ENCODE data around the gene ALPL. TPM values are rescaled to one million over a fixed set of nuclear protein-coding genes. Genes with fewer than 3 reads are reported as not detected.

The ALPL gene
- total RNA-seq, 1 experiment from 2014 or later = 140 TPM

GRCh38 chr1:21605964-21606705 is 96.9 kb downstream of the ALPL start:
- no peak for TF ChIP-seq IRF1 (CRISPR knock-in tag; IDR thresholded peaks at IDR 0.05)
- POLR2A ChIA-PET = interaction anchor here (0.5 to 0.9 kb wide), 2 partner anchors 29 to 409 kb away, joined by 3 to 4 read pairs; no protein-coding TSS in a partner anchor
- no peaks in the 10 kb centered on the region for H3K9me3 Mint-ChIP-seq
- H3K4me3 Mint-ChIP-seq = no peak overlapping the region
- peak overlapping the region; percentile 49; the same call in 1 of the 2 replicates for H3K27ac Mint-ChIP-seq
- peaks cover 17% of the 10 kb centered on the region for H3K4me1 Mint-ChIP-seq
- DNase-seq (ENCODE audit: low spot score) = no peak
- no peaks in the 10 kb centered on the region for H3K36me3 Mint-ChIP-seq
- no peak for ATAC-seq
- H3K27me3 Mint-ChIP-seq (ENCODE audit: low read depth) = no peaks in the 10 kb centered on the region
- CTCF ChIA-PET = interaction anchor here (0.5 to 1.9 kb wide), 4 partner anchors 11 to 1962 kb away, joined by 3 to 7 read pairs (median 4); no protein-coding TSS in a partner anchor

GRCh38 chr1:21607549-21608529 is 98.6 kb downstream of the ALPL start:
- H3K4me1 Mint-ChIP-seq = peaks cover 17% of the 10 kb centered on the region
- H3K9me3 Mint-ChIP-seq = no peaks in the 10 kb centered on the region
- H3K36me3 Mint-ChIP-seq = no peaks in the 10 kb centered on the region
- H3K27me3 Mint-ChIP-seq (ENCODE audit: low read depth) = no peaks in the 10 kb centered on the region
- DNase-seq (ENCODE audit: low spot score) (peak; percentile 100), ATAC-seq (peak; percentile 95)
- CTCF ChIA-PET = interaction anchor here (0.6 to 1.9 kb wide), 8 partner anchors 11 to 413 kb away, joined by 3 to 7 read pairs (median 3); no protein-coding TSS in a partner anchor
- H3K4me3 Mint-ChIP-seq = peak overlapping the region; percentile 49
- H3K27ac Mint-ChIP-seq = peak overlapping the region; percentile 65
- TF ChIP-seq ZSCAN18 (CRISPR knock-in tag; IDR thresholded peaks at IDR 0.05) (no peak), GTF2I (CRISPR knock-in tag; conservative IDR thresholded peaks at IDR 0.05) (0 out of 2 replicates have a peak, but pooled peaks have one; percentile 9)
- POLR2A ChIA-PET = interaction anchor here (0.6 to 1.2 kb wide), 3 partner anchors 14 to 198 kb away, joined by 3 read pairs; no protein-coding TSS in a partner anchor

GRCh38 chr1:21608798-21609197 is 99.6 kb downstream of the ALPL start:
- ATAC-seq (no peak), DNase-seq (ENCODE audit: low spot score) (no peak)
- no peaks in the 10 kb centered on the region for H3K36me3 Mint-ChIP-seq
- ChIA-PET CTCF (interaction anchor here (1.1 to 2.1 kb wide), 2 partner anchors 14 to 43 kb away, joined by 4 to 7 read pairs; no protein-coding TSS in a partner anchor), POLR2A (interaction anchor here (1.2 kb wide), 1 partner anchor 13 kb away, joined by 3 read pairs; no protein-coding TSS in a partner anchor)
- peak overlapping the region; percentile 69; the same call in 1 of the 2 replicates for H3K27ac Mint-ChIP-seq
- TF ChIP-seq ETV6 (CRISPR knock-in tag; IDR thresholded peaks at IDR 0.05) (no peak), ZBTB43 (CRISPR knock-in tag; IDR thresholded peaks at IDR 0.05) (no peak), GABPB1 (CRISPR knock-in tag; IDR thresholded peaks at IDR 0.05) (no peak)
- no peaks in the 10 kb centered on the region for H3K27me3 Mint-ChIP-seq (ENCODE audit: low read depth)
- peak overlapping the region; percentile 24; the same call in 1 of the 2 replicates for H3K4me3 Mint-ChIP-seq
- H3K4me1 Mint-ChIP-seq = peaks cover 17% of the 10 kb centered on the region
- no peaks in the 10 kb centered on the region for H3K9me3 Mint-ChIP-seq

GRCh38 chr1:21610027-21610426 is 100.8 kb downstream of the ALPL start:
- POLR2A ChIA-PET = no interaction called here
- H3K4me3 Mint-ChIP-seq = no peak overlapping the region
- H3K36me3 Mint-ChIP-seq = no peaks in the 10 kb centered on the region
- no peaks in the 10 kb centered on the region for H3K9me3 Mint-ChIP-seq
- H3K27me3 Mint-ChIP-seq (ENCODE audit: low read depth) = no peaks in the 10 kb centered on the region
- H3K27ac Mint-ChIP-seq = no peak overlapping the region
- CTCF ChIA-PET = interaction anchor here (0.6 to 2.1 kb wide), 5 partner anchors 11 to 48 kb away, joined by 3 to 7 read pairs (median 3); no protein-coding TSS in a partner anchor
- peaks cover 17% of the 10 kb centered on the region for H3K4me1 Mint-ChIP-seq
- no peak for ATAC-seq
- no peak for DNase-seq (ENCODE audit: low spot score)
- TF ChIP-seq ZMAT4 (CRISPR knock-in tag; IDR thresholded peaks at IDR 0.05) (no peak), ZNF425 (CRISPR knock-in tag; conservative IDR thresholded peaks at IDR 0.05) (no peak), NFATC4 (CRISPR knock-in tag; IDR thresholded peaks at IDR 0.05) (no peak)
